BE2C (cell line): Measurements from ENCODE around the gene PKD2L1. TPM values are rescaled to one million over a fixed set of nuclear protein-coding genes. Genes with fewer than 3 reads are reported as not detected.
"Not testable (repeated sequence)": the region's sequence is repeated elsewhere in the genome, so short reads cannot be mapped to it uniquely, and the experiment has no call there.

Source experiments
- DNase-seq: peaks from one replicate; pipeline ENCODE4 v3.0.0-alpha.2; 2020
- H3K27me3 ChIP-seq: fragments of 250-450 bp; sonication (Bioruptor Pico); 2 replicates; pipeline ENCODE4 v1.5.1; 2020; ENCODE audit warnings: mild to moderate bottlenecking
- H3K36me3 ChIP-seq: fragments of 250-450 bp; sonication (Bioruptor Pico); 2 replicates; pipeline ENCODE4 v1.5.1; 2020; ENCODE audit warnings: mild to moderate bottlenecking
- H3K4me1 ChIP-seq: fragments of 250-450 bp; sonication (Bioruptor Pico); 2 replicates; pipeline ENCODE4 v1.5.1; 2020
- H3K4me3 ChIP-seq: 2 replicates; pipeline ENCODE4 v1.5.1; 2011; ENCODE audit warnings: low read depth, low read length
- H3K9me3 ChIP-seq: fragments of 250-450 bp; sonication (Bioruptor Pico); 2 replicates; pipeline ENCODE4 v1.5.1; 2020
- polyA plus RNA-seq: library from polyadenylated mRNA; unstranded; fragments of >200 nt; gene quantifications from one replicate; pipeline ENCODE4 v1.2.1, GENCODE V29; 2012; ENCODE audit warnings: low read depth, missing spikeins; ENCODE audit not compliant: insufficient read length, insufficient read depth
- TF ChIP-seq, protein P1 (sequence below): IDR thresholded peaks from 2 replicates; pipeline ENCODE4 v1.5.1; 2012; ENCODE audit warnings: mild to moderate bottlenecking, low read depth, low read length

PKD2L1 gene
- polyA plus RNA-seq = not detected

DNA sequence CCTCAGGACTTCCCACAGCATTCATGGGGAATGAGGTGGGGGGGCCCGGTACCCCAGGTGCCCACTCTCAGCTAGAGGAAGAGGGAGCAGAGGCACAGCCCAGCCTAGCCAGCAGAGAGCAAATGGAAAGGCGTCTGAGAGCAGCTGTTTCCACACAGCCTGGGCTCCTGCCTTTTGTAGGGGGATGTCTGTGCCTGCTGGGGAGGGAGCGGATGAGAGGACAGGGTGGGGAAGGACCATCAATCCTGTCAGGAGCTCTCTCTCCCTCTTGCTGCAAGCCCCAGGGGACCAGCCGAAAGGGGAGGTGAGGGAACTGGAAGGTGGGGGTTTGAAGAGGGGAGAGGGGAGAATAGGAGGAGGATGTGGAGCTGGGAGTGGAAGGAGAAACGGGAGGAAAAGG is at the start of gene PKD2L1:
PKD2L1 (minus strand) TSS at position 150 of the 400 bp plus-strand sequence; CDS start at position 25, 125 bp downstream.
- Histone ChIP-seq H3K27me3 (peaks cover 21% of the 10 kb centered on the region), H3K4me3 (no peak within 1 kb of the TSS), H3K4me1 (no peaks in the 10 kb centered on the region), H3K9me3 (no peaks in the 10 kb centered on the region), H3K36me3 (no peaks in the 10 kb centered on the region)
- no peak for DNase-seq
- TF ChIP-seq, protein P1, sequence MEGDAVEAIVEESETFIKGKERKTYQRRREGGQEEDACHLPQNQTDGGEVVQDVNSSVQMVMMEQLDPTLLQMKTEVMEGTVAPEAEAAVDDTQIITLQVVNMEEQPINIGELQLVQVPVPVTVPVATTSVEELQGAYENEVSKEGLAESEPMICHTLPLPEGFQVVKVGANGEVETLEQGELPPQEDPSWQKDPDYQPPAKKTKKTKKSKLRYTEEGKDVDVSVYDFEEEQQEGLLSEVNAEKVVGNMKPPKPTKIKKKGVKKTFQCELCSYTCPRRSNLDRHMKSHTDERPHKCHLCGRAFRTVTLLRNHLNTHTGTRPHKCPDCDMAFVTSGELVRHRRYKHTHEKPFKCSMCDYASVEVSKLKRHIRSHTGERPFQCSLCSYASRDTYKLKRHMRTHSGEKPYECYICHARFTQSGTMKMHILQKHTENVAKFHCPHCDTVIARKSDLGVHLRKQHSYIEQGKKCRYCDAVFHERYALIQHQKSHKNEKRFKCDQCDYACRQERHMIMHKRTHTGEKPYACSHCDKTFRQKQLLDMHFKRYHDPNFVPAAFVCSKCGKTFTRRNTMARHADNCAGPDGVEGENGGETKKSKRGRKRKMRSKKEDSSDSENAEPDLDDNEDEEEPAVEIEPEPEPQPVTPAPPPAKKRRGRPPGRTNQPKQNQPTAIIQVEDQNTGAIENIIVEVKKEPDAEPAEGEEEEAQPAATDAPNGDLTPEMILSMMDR = no peak

DNA sequence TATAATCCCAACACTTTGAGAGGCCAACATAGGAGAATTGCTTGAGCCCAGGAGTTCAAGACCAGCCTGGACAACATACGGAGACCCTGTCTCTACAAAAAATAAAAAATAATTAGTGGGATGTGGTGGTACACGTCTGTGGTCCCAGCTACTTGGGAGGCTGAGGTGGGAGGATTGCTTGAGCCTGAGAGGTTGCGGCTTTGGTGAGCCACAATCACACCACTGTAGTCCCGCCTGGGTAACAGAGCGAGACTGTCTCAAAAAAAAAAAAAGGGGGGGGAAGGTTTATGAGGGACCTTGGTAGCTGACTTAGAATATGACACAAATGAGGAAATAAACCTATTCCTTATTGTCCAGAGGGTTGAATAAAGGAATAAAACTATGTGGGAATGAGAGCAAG is 47.8 kb upstream of the PKD2L1 start:
- H3K27me3 ChIP-seq = no peaks in the 10 kb centered on the region
- peaks cover 2% of the 10 kb centered on the region; the same call in 1 of the 2 replicates for H3K4me1 ChIP-seq
- no peaks in the 10 kb centered on the region for H3K36me3 ChIP-seq
- H3K9me3 ChIP-seq = no peaks in the 10 kb centered on the region
- no peak for DNase-seq
- TF ChIP-seq, protein P1 = no peak
- no peak overlapping the region for H3K4me3 ChIP-seq

DNA sequence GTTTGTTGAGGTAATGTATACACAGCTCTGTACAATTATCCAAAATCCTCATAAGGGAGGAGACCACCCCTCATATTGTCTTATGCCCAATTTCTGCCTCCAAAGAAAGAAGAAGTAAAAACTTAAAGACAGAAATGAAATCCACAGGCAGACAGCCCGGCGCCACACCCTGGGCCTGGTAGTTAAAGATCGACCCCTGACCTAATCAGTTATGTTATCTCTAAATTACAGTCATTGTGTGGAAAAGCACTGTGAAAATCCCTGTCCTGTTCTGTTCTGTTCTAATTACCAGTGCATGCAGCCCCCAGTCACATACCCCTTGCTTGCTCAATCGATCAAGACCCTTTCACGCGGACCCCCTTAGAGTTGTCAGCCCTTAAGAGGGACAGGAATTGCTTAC is 46.6 kb upstream of the PKD2L1 start:
- DNase-seq, H3K36me3 ChIP-seq, H3K9me3 ChIP-seq, H3K4me1 ChIP-seq, H3K4me3 ChIP-seq, H3K27me3 ChIP-seq: not testable (repeated sequence)

DNA sequence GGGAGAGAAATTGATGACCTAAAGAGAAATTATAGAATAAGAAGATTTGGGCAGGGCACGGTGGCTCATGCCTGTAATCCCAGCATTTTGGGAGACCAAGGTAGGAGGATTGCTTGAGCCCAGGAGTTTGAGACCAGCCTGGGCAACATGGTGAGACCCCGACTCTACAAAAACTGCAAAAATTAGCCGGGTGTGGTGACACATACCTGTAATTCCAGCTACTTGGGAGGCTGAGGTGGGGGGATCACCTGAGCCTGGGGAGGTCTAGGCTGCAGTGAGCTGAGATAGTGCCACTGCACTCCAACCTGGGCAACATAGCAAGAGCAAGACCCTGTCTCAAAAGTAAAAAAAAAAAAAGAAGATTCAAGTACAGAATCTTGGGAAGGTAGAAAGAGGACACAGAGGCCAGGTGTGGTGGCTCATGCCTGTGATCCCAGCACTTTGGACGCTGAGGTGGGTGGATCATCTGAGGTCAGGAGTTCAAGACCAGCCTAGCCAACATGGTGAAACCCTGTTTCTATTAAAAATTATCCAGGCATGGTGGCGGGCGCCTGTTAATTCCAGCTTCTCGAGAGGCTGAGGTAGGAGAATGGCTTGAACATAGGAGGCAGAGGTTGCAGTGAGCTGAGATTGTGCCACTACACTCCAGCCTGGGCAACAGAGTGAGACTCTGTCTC is 44.8 kb upstream of the PKD2L1 start:
- Histone ChIP-seq H3K4me3 (peak overlapping the region; percentile 75), H3K4me1 (peaks cover 22% of the 10 kb centered on the region)
- not testable (repeated sequence) for DNase-seq, H3K9me3 ChIP-seq, H3K36me3 ChIP-seq, H3K27me3 ChIP-seq

DNA sequence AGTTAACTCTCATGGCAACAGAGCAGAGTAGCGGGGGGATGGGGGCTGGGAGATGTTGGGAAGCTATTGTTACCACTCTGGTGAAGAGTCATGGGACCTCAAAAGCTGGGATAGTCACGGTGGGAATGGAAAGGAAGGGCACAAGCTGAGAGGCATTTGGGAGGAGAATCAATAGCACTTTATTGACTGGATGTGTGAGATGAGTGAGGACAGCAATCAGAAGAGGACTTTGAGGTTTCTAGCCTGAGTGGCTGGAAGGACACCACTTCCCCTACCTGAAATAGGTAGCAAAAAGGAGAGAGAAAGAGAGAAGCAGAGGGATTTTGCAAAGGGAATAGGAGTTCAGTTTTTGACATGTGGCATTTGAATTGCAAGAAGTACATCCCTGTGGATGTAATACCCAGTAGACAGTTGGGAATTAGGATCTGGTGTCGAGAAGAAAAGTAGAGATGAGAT is 44.2 kb upstream of the PKD2L1 start:
- H3K4me3 ChIP-seq = peak overlapping the region; percentile 75
- no peaks in the 10 kb centered on the region for H3K36me3 ChIP-seq
- DNase-seq = no peak
- H3K27me3 ChIP-seq = no peaks in the 10 kb centered on the region
- TF ChIP-seq, protein P1 = no peak
- no peaks in the 10 kb centered on the region for H3K9me3 ChIP-seq
- H3K4me1 ChIP-seq = peaks cover 22% of the 10 kb centered on the region

DNA sequence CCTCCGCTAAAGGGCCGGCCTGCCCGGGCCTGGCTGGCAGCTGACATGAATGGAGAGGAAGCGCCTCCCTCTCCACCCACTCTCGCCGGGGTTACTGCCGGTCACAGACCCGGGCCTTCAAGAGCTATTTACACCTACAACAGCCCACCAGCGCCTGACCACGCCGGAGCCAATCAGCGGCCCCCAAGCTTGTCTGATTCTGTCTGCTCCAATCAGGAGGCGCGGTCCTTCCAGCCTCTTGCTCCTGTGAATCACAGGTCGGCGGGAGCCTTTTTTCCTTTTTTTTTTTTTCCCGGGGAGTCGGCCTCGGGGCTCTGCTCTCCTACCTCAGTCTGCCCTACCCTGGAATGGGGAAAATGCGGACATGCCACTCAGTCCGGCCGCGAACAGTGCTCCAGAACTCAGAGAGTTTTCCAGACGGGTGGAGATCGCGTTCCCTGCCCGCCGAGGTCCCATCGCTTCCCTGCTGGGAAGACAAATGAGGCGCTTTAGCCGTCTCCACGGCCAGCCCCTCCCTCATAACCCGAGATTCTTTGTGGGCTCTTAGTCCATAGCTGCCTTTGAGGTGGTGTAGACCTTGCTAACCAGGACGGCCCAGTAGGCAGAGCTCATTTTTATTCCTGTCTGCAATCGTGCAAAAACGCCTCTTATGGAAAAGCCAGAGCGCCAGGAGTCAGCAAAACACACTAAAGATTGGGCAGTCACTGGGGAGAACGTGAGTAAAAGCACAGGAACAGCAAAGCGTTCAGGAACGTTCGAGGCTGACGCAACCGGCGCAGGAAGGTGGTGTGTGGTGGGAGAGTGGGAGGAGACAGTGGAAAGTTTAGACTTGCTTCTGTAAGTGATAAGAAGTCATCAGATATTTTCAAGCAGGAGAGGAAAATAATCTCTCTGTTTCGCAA is 43.5 kb upstream of the PKD2L1 start:
- H3K4me1 ChIP-seq = peaks cover 22% of the 10 kb centered on the region
- H3K27me3 ChIP-seq = no peaks in the 10 kb centered on the region
- TF ChIP-seq, protein P1 = no peak
- DNase-seq = peak; percentile 97
- no peaks in the 10 kb centered on the region for H3K9me3 ChIP-seq
- H3K36me3 ChIP-seq = no peaks in the 10 kb centered on the region
- H3K4me3 ChIP-seq = peak overlapping the region; percentile 75
